Parathyroid adenoma (tissue), 2 donors: ENCODE measurements around the gene GGPS1.

Experiments used
- H2AFZ ChIP-seq: fragments of 300-600 bp; sonication (generic); one replicate; pipeline ENCODE4 v1.7.0; 2017; ENCODE audit warnings: antibody characterized with exemption, mild to moderate bottlenecking
- H3K27ac ChIP-seq: fragments of 300-600 bp; sonication (generic); one replicate; pipeline ENCODE4 v1.7.0; 2017
- H3K27me3 ChIP-seq: fragments of 300-600 bp; sonication (generic); one replicate; pipeline ENCODE4 v1.7.0; 2017; ENCODE audit warnings: low read length; ENCODE audit not compliant: control insufficient read depth, insufficient read depth
- H3K36me3 ChIP-seq: fragments of 300-600 bp; sonication (generic); one replicate; pipeline ENCODE4 v1.7.0; 2017; ENCODE audit warnings: low read length; ENCODE audit not compliant: control insufficient read depth, insufficient read depth
- H3K4me1 ChIP-seq: fragments of 300-600 bp; sonication (generic); one replicate; pipeline ENCODE4 v1.7.0; 2017; ENCODE audit warnings: control low read depth
- H3K4me2 ChIP-seq: fragments of 300-600 bp; sonication (generic); one replicate; pipeline ENCODE4 v1.7.0; 2017; ENCODE audit warnings: low read length
- H3K4me3 ChIP-seq: fragments of 300-600 bp; sonication (generic); one replicate; pipeline ENCODE4 v1.7.0; 2017; ENCODE audit warnings: low read depth, low read length
- H3K79me2 ChIP-seq: fragments of 300-600 bp; sonication (generic); one replicate; pipeline ENCODE4 v1.7.0; 2017; ENCODE audit warnings: control low read depth
- H3K9ac ChIP-seq: fragments of 300-600 bp; sonication (generic); one replicate; pipeline ENCODE4 v1.7.0; 2017; ENCODE audit warnings: mild to moderate bottlenecking
- H3K9me3 ChIP-seq: fragments of 300-600 bp; sonication (generic); one replicate; pipeline ENCODE4 v1.7.0; 2017; ENCODE audit warnings: low read length; ENCODE audit not compliant: control insufficient read depth
- CTCF ChIP-seq: fragments of 300-600 bp; sonication (generic); IDR thresholded peaks from one replicate; pipeline ENCODE4 v1.7.0; 2017; ENCODE audit warnings: antibody characterized with exemption, mild to moderate bottlenecking
- donor health status: primary hyperparathyroidism.

The GGPS1 gene

GRCh38 chr1:235284231-235284769 is 44.1 kb upstream of the GGPS1 start:
- Histone ChIP-seq H3K27me3 (no peaks in the 10 kb centered on the region), H3K4me3 (no peak overlapping the region), H3K27ac (no peak overlapping the region), H3K36me3 (no peaks in the 10 kb centered on the region), H3K4me1 (no peaks in the 10 kb centered on the region), H3K79me2 (peaks cover 34% of the 10 kb centered on the region), H3K4me2 (no peak overlapping the region), H2AFZ (no peak overlapping the region), H3K9me3 (no peaks in the 10 kb centered on the region), H3K9ac (no peak overlapping the region)
- TF ChIP-seq CTCF: no peak

GRCh38 chr1:235286667-235287066 is 41.7 kb upstream of the GGPS1 start:
- H3K9ac ChIP-seq: no peak overlapping the region
- no peak for TF ChIP-seq CTCF
- no peak overlapping the region for H3K4me2 ChIP-seq
- H3K27ac ChIP-seq: no peak overlapping the region
- H3K36me3 ChIP-seq: no peaks in the 10 kb centered on the region
- H3K4me3 ChIP-seq: no peak overlapping the region
- no peaks in the 10 kb centered on the region for H3K4me1 ChIP-seq
- H3K27me3 ChIP-seq: no peaks in the 10 kb centered on the region
- peaks cover 32% of the 10 kb centered on the region for H3K79me2 ChIP-seq
- H3K9me3 ChIP-seq: no peaks in the 10 kb centered on the region
- no peak overlapping the region for H2AFZ ChIP-seq

- Histone ChIP-seq H3K79me2 (peaks cover 35% of the 10 kb centered on the region), H3K27me3 (no peaks in the 10 kb centered on the region), H3K9me3 (no peaks in the 10 kb centered on the region), H3K9ac (no peak overlapping the region), H3K36me3 (no peaks in the 10 kb centered on the region), H2AFZ (no peak overlapping the region), H3K4me1 (no peaks in the 10 kb centered on the region), H3K4me3 (no peak overlapping the region), H3K4me2 (no peak overlapping the region), H3K27ac (no peak overlapping the region)
- TF ChIP-seq CTCF: no peak
These were observed 41.0 kb upstream of the GGPS1 start for GRCh38 chr1:235287208-235287882.

- no peak for TF ChIP-seq CTCF
- H3K4me1 ChIP-seq: no peaks in the 10 kb centered on the region
These were observed 38.3 kb upstream of the GGPS1 start for GRCh38 chr1:235289859-235290739.

More at GRCh38 chr1:235289859-235290739, 38.3 kb upstream of the GGPS1 start:
- Histone ChIP-seq H3K4me3 (no peak overlapping the region), H3K27me3 (no peaks in the 10 kb centered on the region), H3K9ac (no peak overlapping the region), H3K4me2 (no peak overlapping the region), H3K79me2 (peaks cover 23% of the 10 kb centered on the region), H2AFZ (no peak overlapping the region), H3K36me3 (no peaks in the 10 kb centered on the region), H3K9me3 (no peaks in the 10 kb centered on the region), H3K27ac (no peak overlapping the region)
